Right lobe of liver (tissue), 6 donors: ENCODE results near the gene MAPK4. TPM values are rescaled to one million over a fixed set of nuclear protein-coding genes. Genes with fewer than 3 reads are reported as not detected.

Experiments
- ATAC-seq, 4 donors: fragments of 200-7000 bp; cut with Tn5 transposase; one replicate each; pipeline ENCODE4 v1.9.1; 2020; ENCODE audit warnings: mild to moderate bottlenecking in 4 of 4, moderate library complexity in 4 of 4
- DNase-seq, 3 donors: peaks; one replicate each; pipeline ENCODE4 v3.0.0-alpha.2; 2020
- H3K27ac ChIP-seq, 3 donors: fragments of 200-600 bp; one replicate each; pipeline ENCODE4 v1.8.0; 2022
- H3K27me3 ChIP-seq, 2 donors: fragments of 200-600 bp; one replicate each; pipeline ENCODE4 v1.8.0; 2022
- H3K36me3 ChIP-seq, 4 donors: fragments of 200-600 bp; sonication (generic) in 1 of 4; one replicate each; pipeline versions ENCODE4 v1.5.1 to v1.8.0; 2017 to 2022; ENCODE audit warnings: control low read depth in 1 of 4
- H3K4me1 ChIP-seq, 4 donors: fragments of 200-600 bp; sonication (generic) in 1 of 4; one replicate each; pipeline versions ENCODE4 v1.5.1 to v1.8.0; 2017 to 2022; ENCODE audit warnings: control low read depth in 1 of 4
- H3K4me3 ChIP-seq, 3 donors: fragments of 200-600 bp; one replicate each; pipeline ENCODE4 v1.8.0; 2022
- H3K9me3 ChIP-seq, 4 donors: fragments of 200-600 bp; sonication (generic) in 1 of 4; one replicate each; pipeline versions ENCODE4 v1.5.1 to v1.8.0; 2017 to 2022; ENCODE audit warnings: control low read depth in 1 of 4
- CTCF ChIP-seq, 4 donors: fragments of 200-600 bp in 3 of 4; fragments of 450-650 bp in 1 of 4; IDR thresholded peaks; one replicate each; pipeline versions ENCODE4 v1.5.1 to v1.8.0; 2016 to 2022; ENCODE audit warnings: antibody characterized with exemption in 4 of 4, mild to moderate bottlenecking in 2 of 4
- POLR2A ChIP-seq: fragments of 450-650 bp; IDR thresholded peaks from one replicate; pipeline ENCODE4 v1.6.1; 2017; ENCODE audit warnings: antibody characterized with exemption, mild to moderate bottlenecking
- WGBS: methylation state at CpG from one replicate; pipeline ENCODE4 v1.1.6; 2018; ENCODE audit warnings: low coverage, low lambda C conversion rate; ENCODE audit not compliant: insufficient coverage; ENCODE audit errors: missing lambda C conversion rate; 5-methylcytosine and 5-hydroxymethylcytosine counted together
- intact Hi-C, 2 donors: fragments of 100-400 bp; cut with DNase I; formaldehyde crosslinking; loops; one replicate each; pipeline versions ENCODE4 v1.11.2 to v1.14.1; 2022
- total RNA-seq, 6 experiments: library from RNA; depleted of rRNA in 2 of 6; stranded (reverse); fragments of >200 nt in 2 of 6; fragmentation: NEBNext Ultra II Directional in 3 of 6; extraction: Animal tissue kit (Norgen Biotek cat#: 25700) in 3 of 6; gene quantifications; one replicate each; pipeline versions ENCODE4 v1.1.0 to v1.2.4, GENCODE V29; 2016 to 2023
- donor health status: DM: no; HTN: yes; CAD: no.
- donor health status: DM: no; HTN: no; CAD: no.
- donor health status: DM: no; HTN: no; CAD: no.
- donor health status: DM: no; HTN: yes; CAD: no.
- donor health status: DM: no; HTN: yes; CAD: no.

MAPK4 gene
- total RNA-seq, 6 experiments from 2014 or later: 0.33 to 8.3 (median 1.5) TPM

GRCh38 chr18:50727721-50728471 lies 168.0 kb downstream of the MAPK4 start:
- no CpG with 5 or more reads among the region's 10 CpGs for WGBS
- Histone ChIP-seq H3K27me3 (no peaks in the 10 kb centered on the region), H3K36me3 (no peaks in the 10 kb centered on the region), H3K4me3 (no peak overlapping the region), H3K4me1 (no peaks in the 10 kb centered on the region), H3K27ac (no peak overlapping the region), H3K9me3 (no peaks in the 10 kb centered on the region)
- intact Hi-C loops: no loop called here
- no peak for TF ChIP-seq POLR2A
- TF ChIP-seq CTCF (IDR thresholded peaks at IDR 0.05): no peak
- no peak for DNase-seq
- ATAC-seq: no peak

GRCh38 chr18:50729376-50729775 lies 169.5 kb downstream of the MAPK4 start:
- Histone ChIP-seq H3K4me1 (no peaks in the 10 kb centered on the region), H3K36me3 (no peaks in the 10 kb centered on the region), H3K27ac (no peak overlapping the region), H3K27me3 (no peaks in the 10 kb centered on the region), H3K4me3 (no peak overlapping the region), H3K9me3 (no peaks in the 10 kb centered on the region)
- DNase-seq: no peak
- ATAC-seq: no peak
- no peak for TF ChIP-seq CTCF (IDR thresholded peaks at IDR 0.05)
- TF ChIP-seq POLR2A: no peak
- intact Hi-C loops: no loop called here
- WGBS: 40% methylated on average over 1 of the region's 46 CpGs

GRCh38 chr18:50729986-50730385 lies 170.1 kb downstream of the MAPK4 start:
- Histone ChIP-seq H3K4me3 (no peak overlapping the region), H3K9me3 (no peaks in the 10 kb centered on the region), H3K36me3 (no peaks in the 10 kb centered on the region), H3K27me3 (no peaks in the 10 kb centered on the region), H3K27ac (no peak overlapping the region), H3K4me1 (no peaks in the 10 kb centered on the region)
- intact Hi-C loops: no loop called here
- DNase-seq (no peak), ATAC-seq (no peak)
- WGBS: 79% methylated on average over 3 of the region's 9 CpGs
- TF ChIP-seq CTCF (IDR thresholded peaks at IDR 0.05): no peak
- TF ChIP-seq POLR2A: no peak

GRCh38 chr18:50734342-50734741 lies 174.5 kb downstream of the MAPK4 start:
- no peaks in the 10 kb centered on the region for H3K36me3 ChIP-seq
- 79% methylated on average over 7 of the region's 8 CpGs for WGBS
- TF ChIP-seq CTCF (IDR thresholded peaks at IDR 0.05) (no peak), POLR2A (no peak)
- DNase-seq: no peak
- no peak overlapping the region for H3K27ac ChIP-seq
- no peak overlapping the region for H3K4me3 ChIP-seq
- no peaks in the 10 kb centered on the region for H3K4me1 ChIP-seq
- no peak for ATAC-seq
- no peaks in the 10 kb centered on the region for H3K27me3 ChIP-seq
- intact Hi-C loops: no loop called here
- no peaks in the 10 kb centered on the region for H3K9me3 ChIP-seq
